Naive thymus-derived CD4-positive, alpha-beta T cell (primary cell): ENCODE measurements around the gene ADGRF3. TPM values are rescaled to one million over a fixed set of nuclear protein-coding genes. Genes with fewer than 3 reads are reported as not detected.
"Not testable (repeated sequence)": the region's sequence is repeated elsewhere in the genome, so short reads cannot be mapped to it uniquely, and the experiment has no call there.

ENCODE experiments used
- ATAC-seq: fragments of 150-1000 bp; cut with Tn5 transposase; 2 replicates; pipeline ENCODE4 v1.10.0; 2021; ENCODE audit warnings: mild to moderate bottlenecking, moderate library complexity
- CTCF ChIA-PET: fragments of 350-600 bp; sonication (Branson Sonifier 250); formaldehyde crosslinking; loops from one replicate; lab custom pipeline; 2021; ENCODE audit warnings: antibody characterized with exemption; lab: Charles Lee
- POLR2A ChIA-PET: fragments of 350-600 bp; sonication (Branson Sonifier 250); formaldehyde crosslinking; loops from one replicate; lab custom pipeline; 2021; ENCODE audit warnings: antibody characterized with exemption, inconsistent platforms; lab: Charles Lee
- DNase-seq, 9 donors: peaks; one replicate each; pipeline versions ENCODE4 v3.0.0 to v3.0.0-alpha.2; 2020 to 2022; ENCODE audit warnings: mixed read lengths in 1 of 9
- H3K27ac ChIP-seq: one replicate; pipeline ENCODE4 v1.7.0; 2013; ENCODE audit warnings: mild to moderate bottlenecking, low read depth, low read length, moderate library complexity
- H3K27me3 ChIP-seq, 2 donors: one replicate each; pipeline ENCODE4 v1.7.0; 2013; ENCODE audit warnings: low read length in 2 of 2, mild to moderate bottlenecking in 2 of 2, moderate library complexity in 2 of 2; ENCODE audit not compliant: control insufficient read depth in 2 of 2, insufficient read depth in 2 of 2
- H3K36me3 ChIP-seq, 3 experiments: 1 replicate in 2 of 3; 2 replicates in 1 of 3; pipeline ENCODE4 v1.7.0; 2013; ENCODE audit warnings: low read length in 3 of 3, mild to moderate bottlenecking in 3 of 3, moderate library complexity in 1 of 3; ENCODE audit not compliant: insufficient read depth in 3 of 3, control insufficient read depth in 2 of 3
- H3K4me1 ChIP-seq, 2 donors: one replicate each; pipeline ENCODE4 v1.7.0; 2013; ENCODE audit warnings: low read length in 2 of 2, mild to moderate bottlenecking in 2 of 2, moderate library complexity in 1 of 2; ENCODE audit not compliant: control insufficient read depth in 2 of 2, insufficient read depth in 2 of 2
- H3K4me3 ChIP-seq: 2 replicates; pipeline ENCODE4 v1.7.0; 2013; ENCODE audit warnings: mild to moderate bottlenecking, low read length
- H3K9me3 ChIP-seq, 3 experiments: 1 replicate in 2 of 3; 2 replicates in 1 of 3; pipeline ENCODE4 v1.7.0; 2013; ENCODE audit warnings: low read length in 3 of 3; ENCODE audit not compliant: control insufficient read depth in 2 of 3
- H3K27ac Mint-ChIP-seq, 9 donors: one replicate each; pipeline ENCODE4 v1.8.0; 2020 to 2022; ENCODE audit warnings: mixed read lengths in 9 of 9, mild to moderate bottlenecking in 8 of 9, moderate library complexity in 5 of 9, inconsistent platforms in 2 of 9
- H3K27me3 Mint-ChIP-seq, 5 donors: one replicate each; pipeline ENCODE4 v1.8.0; 2021 to 2022; ENCODE audit warnings: mixed read lengths in 5 of 5, mild to moderate bottlenecking in 1 of 5
- H3K36me3 Mint-ChIP-seq, 5 donors: one replicate each; pipeline ENCODE4 v1.8.0; 2020 to 2022; ENCODE audit warnings: mixed read lengths in 5 of 5, mild to moderate bottlenecking in 3 of 5, inconsistent platforms in 1 of 5
- H3K4me1 Mint-ChIP-seq, 7 donors: one replicate each; pipeline ENCODE4 v1.8.0; 2020 to 2022; ENCODE audit warnings: mixed read lengths in 7 of 7, mild to moderate bottlenecking in 3 of 7, inconsistent platforms in 1 of 7
- H3K4me3 Mint-ChIP-seq, 10 donors: one replicate each; pipeline ENCODE4 v1.8.0; 2020 to 2022; ENCODE audit warnings: mild to moderate bottlenecking in 10 of 10, mixed read lengths in 10 of 10, moderate library complexity in 6 of 10, inconsistent platforms in 2 of 10
- H3K9me3 Mint-ChIP-seq, 11 donors: one replicate each; pipeline ENCODE4 v1.8.0; 2020 to 2022; ENCODE audit warnings: mixed read lengths in 11 of 11, mild to moderate bottlenecking in 4 of 11, inconsistent platforms in 1 of 11, moderate library complexity in 1 of 11
- intact Hi-C, 2 donors: fragments of 100-400 bp; cut with micrococcal nuclease; formaldehyde crosslinking; loops; one replicate each; pipeline ENCODE4 v1.15.1; 2023
- polyA plus RNA-seq, 2 donors: library from polyadenylated mRNA; unstranded; fragments of 300-500 nt; fragmentation: Illumina TruSeq; gene quantifications; one replicate each; pipeline ENCODE4 v1.2.3, GENCODE V29; 2021
- total RNA-seq, 6 experiments: library from RNA in 5 of 6; stranded (reverse) in 5 of 6; gene quantifications; 1 replicate in 5 of 6; 2 replicates in 1 of 6; pipeline ENCODE4 v1.2.3 and lab custom pipeline; 2021 to 2026

ADGRF3 gene
- total and polyA plus RNA-seq, 7 experiments from 2014 or later: 0.09 to 5.0 (median 1.6) TPM

GRCh38 chr2:26312471-26312870, 34.1 kb downstream of the ADGRF3 start:
- H3K27me3 Mint-ChIP-seq: no peaks in the 10 kb centered on the region
- ATAC-seq (no peak), DNase-seq (no peak)
- no peak overlapping the region for H3K4me3 Mint-ChIP-seq
- ChIA-PET CTCF (no interaction called here), POLR2A (no interaction called here)
- H3K27me3 ChIP-seq: no peaks in the 10 kb centered on the region
- peaks cover 0 to 30% (median 0%) of the 10 kb centered on the region in 5 donors for H3K36me3 Mint-ChIP-seq
- H3K4me1 ChIP-seq: no peaks in the 10 kb centered on the region
- no peak overlapping the region for H3K27ac Mint-ChIP-seq
- H3K9me3 Mint-ChIP-seq: no peaks in the 10 kb centered on the region
- no peak overlapping the region for H3K27ac ChIP-seq
- H3K4me3 ChIP-seq: no peak overlapping the region
- intact Hi-C loops: no loop called here
- H3K4me1 Mint-ChIP-seq: no peaks in the 10 kb centered on the region
- H3K36me3 ChIP-seq: peaks cover 0 to 24% (median 0%) of the 10 kb centered on the region in 3 experiments
- H3K9me3 ChIP-seq: no peaks in the 10 kb centered on the region

- Mint-ChIP-seq H3K9me3 (no peaks in the 10 kb centered on the region), H3K27ac (no peak overlapping the region), H3K4me1 (peaks cover 0 to 2% (median 0%) of the 10 kb centered on the region in 7 donors), H3K36me3 (peaks cover 0 to 37% (median 0%) of the 10 kb centered on the region in 5 donors), H3K27me3 (peaks cover 0 to 5% (median 0%) of the 10 kb centered on the region in 5 donors), H3K4me3 (no peak overlapping the region)
- intact Hi-C loops: no loop called here
- ATAC-seq (no peak), DNase-seq (no peak)
- H3K9me3 ChIP-seq: no peaks in the 10 kb centered on the region
- no peaks in the 10 kb centered on the region for H3K4me1 ChIP-seq
- no peak overlapping the region for H3K27ac ChIP-seq
- CTCF ChIA-PET: interaction anchor here (0.6 kb wide), 1 partner anchor 357 kb away, joined by 3 read pairs; no protein-coding TSS in a partner anchor
- POLR2A ChIA-PET: interaction anchor here (1.5 kb wide), 1 partner anchor 10 kb away, joined by 3 read pairs; no protein-coding TSS in a partner anchor
- H3K27me3 ChIP-seq: no peaks in the 10 kb centered on the region
- H3K36me3 ChIP-seq: peaks cover 0 to 24% (median 0%) of the 10 kb centered on the region in 3 experiments
- H3K4me3 ChIP-seq: no peak overlapping the region
These were observed 36.7 kb downstream of the ADGRF3 start for GRCh38 chr2:26309921-26310320.

- Histone ChIP-seq H3K27me3 (no peaks in the 10 kb centered on the region), H3K9me3 (no peaks in the 10 kb centered on the region), H3K4me3 (no peak overlapping the region), H3K36me3 (peaks cover 0 to 22% (median 0%) of the 10 kb centered on the region in 3 experiments), H3K4me1 (peaks cover 0 to 7% of the 10 kb centered on the region in 2 donors), H3K27ac (no peak overlapping the region)
- Mint-ChIP-seq H3K27me3 (peaks cover 0 to 18% (median 0%) of the 10 kb centered on the region in 5 donors), H3K4me1 (peaks cover 0 to 7% (median 0%) of the 10 kb centered on the region in 7 donors), H3K4me3 (no peak overlapping the region), H3K36me3 (peaks cover 0 to 38% (median 9%) of the 10 kb centered on the region in 5 donors), H3K9me3 (no peaks in the 10 kb centered on the region), H3K27ac (no peak overlapping the region)
- ATAC-seq (no peak), DNase-seq (no peak)
- intact Hi-C loops: no loop called here
- POLR2A ChIA-PET: interaction anchor here (0.6 to 0.8 kb wide), 2 partner anchors 9 to 731 kb away, joined by 3 to 4 read pairs; no protein-coding TSS in a partner anchor
- CTCF ChIA-PET: interaction anchor here (0.5 to 0.6 kb wide), 2 partner anchors 361 to 367 kb away, joined by 3 to 5 read pairs; no protein-coding TSS in a partner anchor
These were observed 41.0 kb downstream of the ADGRF3 start for GRCh38 chr2:26305540-26305939.

GRCh38 chr2:26305094-26305493, 41.5 kb downstream of the ADGRF3 start:
- H3K9me3 Mint-ChIP-seq, H3K27ac Mint-ChIP-seq, H3K9me3 ChIP-seq, H3K4me1 Mint-ChIP-seq, DNase-seq, CTCF ChIA-PET, H3K4me3 Mint-ChIP-seq, H3K27ac ChIP-seq, H3K27me3 ChIP-seq, H3K4me3 ChIP-seq, ATAC-seq, intact Hi-C loops: not testable (repeated sequence)
- Histone ChIP-seq H3K4me1 (peaks cover 3 to 11% of the 10 kb centered on the region in 2 donors), H3K36me3 (peaks cover 0 to 18% (median 0%) of the 10 kb centered on the region in 3 experiments)
- peaks cover 0 to 33% (median 9%) of the 10 kb centered on the region in 5 donors for H3K36me3 Mint-ChIP-seq
- POLR2A ChIA-PET: interaction anchor here (0.6 to 0.8 kb wide), 2 partner anchors 8 to 732 kb away, joined by 3 to 4 read pairs; no protein-coding TSS in a partner anchor
- H3K27me3 Mint-ChIP-seq: peaks cover 0 to 18% (median 0%) of the 10 kb centered on the region in 5 donors

- intact Hi-C loops: no loop called here
- Mint-ChIP-seq H3K27me3 (peaks cover 0 to 18% (median 0%) of the 10 kb centered on the region in 5 donors), H3K27ac (no peak overlapping the region)
These were observed 43.7 kb downstream of the ADGRF3 start for GRCh38 chr2:26302846-26303245.

GRCh38 chr2:26300234-26300925, 46.2 kb downstream of the ADGRF3 start:
- H3K27me3 Mint-ChIP-seq: peaks cover 0 to 27% (median 0%) of the 10 kb centered on the region in 5 donors
- H3K36me3 ChIP-seq: peaks cover 0 to 7% (median 0%) of the 10 kb centered on the region in 3 experiments
- H3K36me3 Mint-ChIP-seq: peaks cover 0 to 14% (median 3%) of the 10 kb centered on the region in 5 donors
- no peaks in the 10 kb centered on the region for H3K9me3 ChIP-seq
- intact Hi-C loops: no loop called here
- H3K27ac ChIP-seq: peak overlapping the region; percentile 84
- no peak overlapping the region for H3K4me3 Mint-ChIP-seq
- H3K4me3 ChIP-seq: peak overlapping the region; percentile 49
- no peaks in the 10 kb centered on the region for H3K27me3 ChIP-seq
- CTCF ChIA-PET: interaction anchor here (0.7 to 1.0 kb wide), 3 partner anchors 12 to 71 kb away, joined by 3 to 4 read pairs (median 4); no protein-coding TSS in a partner anchor
- peaks cover 0 to 8% (median 0%) of the 10 kb centered on the region in 7 donors for H3K4me1 Mint-ChIP-seq
- DNase-seq (peak in 5 of 9 donors; percentile 19 to 46 (median 40)), ATAC-seq (peak; percentile 44)
- H3K9me3 Mint-ChIP-seq: no peaks in the 10 kb centered on the region
- H3K27ac Mint-ChIP-seq: no peak overlapping the region
- POLR2A ChIA-PET: interaction anchor here (0.6 to 3.1 kb wide), 11 partner anchors 10 to 1343 kb away, joined by 3 to 33 read pairs (median 4); partner anchors contain the start of genes ADGRF3, AGBL5, ASXL2 and HADHA
- peaks cover 7 to 15% of the 10 kb centered on the region in 2 donors for H3K4me1 ChIP-seq

More at GRCh38 chr2:26302846-26303245, 43.7 kb downstream of the ADGRF3 start:
- Mint-ChIP-seq H3K9me3 (no peaks in the 10 kb centered on the region), H3K36me3 (peaks cover 0 to 26% (median 3%) of the 10 kb centered on the region in 5 donors), H3K4me1 (peaks cover 0 to 7% (median 0%) of the 10 kb centered on the region in 7 donors), H3K4me3 (no peak overlapping the region)
- peaks cover 7 to 15% of the 10 kb centered on the region in 2 donors for H3K4me1 ChIP-seq
- ATAC-seq (no peak), DNase-seq (no peak)
- POLR2A ChIA-PET: no interaction called here
- CTCF ChIA-PET: interaction anchor here (1.0 kb wide), 1 partner anchor 28 kb away, joined by 3 read pairs; no protein-coding TSS in a partner anchor
- peaks cover 0 to 7% (median 0%) of the 10 kb centered on the region in 3 experiments for H3K36me3 ChIP-seq
- H3K27me3 ChIP-seq: no peaks in the 10 kb centered on the region
- H3K27ac ChIP-seq: no peak overlapping the region
- H3K4me3 ChIP-seq: no peak overlapping the region
- no peaks in the 10 kb centered on the region for H3K9me3 ChIP-seq
